GM06990 (cell line): Measurements from ENCODE around the gene MAN1B1.

Source experiments
- DNase-seq: peaks from one replicate; pipeline ENCODE4 v3.0.0-alpha.2; 2011; ENCODE audit not compliant: insufficient read length; ENCODE audit errors: extremely low read depth
- H3K27me3 ChIP-seq: replicated peaks from 2 replicates; pipeline ENCODE4 v1.6.0; 2011; ENCODE audit warnings: low read length; ENCODE audit not compliant: control insufficient read depth, insufficient read depth
- H3K36me3 ChIP-seq: 2 replicates; pipeline ENCODE4 v1.5.1; 2011; ENCODE audit warnings: low read length; ENCODE audit not compliant: control insufficient read depth, insufficient read depth
- H3K4me3 ChIP-seq: replicated peaks from 2 replicates; pipeline ENCODE4 v1.5.1; 2011; ENCODE audit warnings: low read depth, mild to moderate bottlenecking, control low read depth, low read length
- CTCF ChIP-seq: IDR thresholded peaks from 2 replicates; pipeline ENCODE4 v1.5.1; 2011; ENCODE audit warnings: low read length, control low read depth, mild to moderate bottlenecking, inconsistent platforms; ENCODE audit not compliant: insufficient read depth, poor library complexity, severe bottlenecking

Gene MAN1B1

GRCh38 chr9:137147091-137147792 is 60.5 kb downstream of the MAN1B1 start:
- Histone ChIP-seq H3K27me3 (no peaks in the 10 kb centered on the region), H3K36me3 (no peaks in the 10 kb centered on the region), H3K4me3 (no peak overlapping the region)
- TF ChIP-seq CTCF = no peak
- DNase-seq = no peak

- H3K27me3 ChIP-seq = no peaks in the 10 kb centered on the region
- DNase-seq = no peak
- TF ChIP-seq CTCF = no peak
- H3K36me3 ChIP-seq = no peaks in the 10 kb centered on the region
- H3K4me3 ChIP-seq = no peak overlapping the region
Measured at GRCh38 chr9:137147793-137148160, 61.0 kb downstream of the MAN1B1 start.

GRCh38 chr9:137148242-137148641 is 61.5 kb downstream of the MAN1B1 start:
- no peaks in the 10 kb centered on the region for H3K36me3 ChIP-seq
- H3K27me3 ChIP-seq = no peaks in the 10 kb centered on the region
- TF ChIP-seq CTCF = no peak
- no peak for DNase-seq
- H3K4me3 ChIP-seq = no peak overlapping the region

GRCh38 chr9:137148661-137149060 is 61.9 kb downstream of the MAN1B1 start:
- DNase-seq = no peak
- no peaks in the 10 kb centered on the region for H3K36me3 ChIP-seq
- TF ChIP-seq CTCF = no peak
- no peaks in the 10 kb centered on the region for H3K27me3 ChIP-seq
- H3K4me3 ChIP-seq = no peak overlapping the region

- DNase-seq = no peak
Measured at GRCh38 chr9:137149363-137149762, 62.6 kb downstream of the MAN1B1 start.

More at GRCh38 chr9:137149363-137149762, 62.6 kb downstream of the MAN1B1 start:
- Histone ChIP-seq H3K36me3 (no peaks in the 10 kb centered on the region), H3K27me3 (no peaks in the 10 kb centered on the region), H3K4me3 (no peak overlapping the region)
- no peak for TF ChIP-seq CTCF
